Liver (tissue), 9 donors: Measurements from ENCODE around the gene SMYD3. TPM values are rescaled to one million over a fixed set of nuclear protein-coding genes. Genes with fewer than 3 reads are reported as not detected.

Experiments
- DNase-seq: peaks from one replicate; pipeline ENCODE4 v3.0.0-alpha.2; 2017; ENCODE audit warnings: low spot score
- H3K27ac ChIP-seq, 2 donors: one replicate each; pipeline ENCODE4 v1.7.0; 2013; ENCODE audit warnings: inconsistent platforms in 2 of 2, low read length in 2 of 2, control low read depth in 1 of 2, low read depth in 1 of 2, mild to moderate bottlenecking in 1 of 2
- H3K27me3 ChIP-seq, 4 donors: one replicate each; pipeline versions ENCODE4 v1.6.1 to v1.7.0; 2013; ENCODE audit warnings: low read length in 3 of 4, inconsistent platforms in 1 of 4, mild to moderate bottlenecking in 1 of 4, moderate library complexity in 1 of 4; ENCODE audit not compliant: control insufficient read depth in 4 of 4, insufficient read depth in 4 of 4
- H3K36me3 ChIP-seq, 4 donors: one replicate each; pipeline versions ENCODE4 v1.6.1 to v1.7.0; 2013; ENCODE audit warnings: low read length in 3 of 4, mild to moderate bottlenecking in 3 of 4, low read depth in 1 of 4, moderate library complexity in 1 of 4; ENCODE audit not compliant: control insufficient read depth in 4 of 4, insufficient read depth in 3 of 4
- H3K4me1 ChIP-seq, 4 donors: one replicate each; pipeline versions ENCODE4 v1.6.1 to v1.7.0; 2013; ENCODE audit warnings: low read length in 3 of 4, mild to moderate bottlenecking in 3 of 4, moderate library complexity in 1 of 4; ENCODE audit not compliant: control insufficient read depth in 4 of 4, insufficient read depth in 4 of 4
- H3K4me3 ChIP-seq, 3 donors: one replicate each; pipeline versions ENCODE4 v1.6.1 to v1.7.0; 2013; ENCODE audit warnings: low read length in 3 of 3, control low read depth in 1 of 3, low read depth in 1 of 3, mild to moderate bottlenecking in 1 of 3
- H3K9ac ChIP-seq, 2 donors: one replicate each; pipeline ENCODE4 v1.7.0; 2013; ENCODE audit warnings: low read length in 2 of 2, mild to moderate bottlenecking in 2 of 2, moderate library complexity in 2 of 2, control low read depth in 1 of 2, low read depth in 1 of 2
- H3K9me3 ChIP-seq, 4 donors: one replicate each; pipeline versions ENCODE4 v1.6.1 to v1.7.0; 2013; ENCODE audit warnings: low read length in 3 of 4; ENCODE audit not compliant: control insufficient read depth in 4 of 4
- ATF3 ChIP-seq: IDR thresholded peaks from 2 replicates; pipeline ENCODE4 v1.6.1; 2016; ENCODE audit warnings: antibody characterized with exemption
- CTCF ChIP-seq: fragments of 150-350 bp; IDR thresholded peaks from 2 replicates; pipeline ENCODE4 v1.5.1; 2017; ENCODE audit warnings: improper control_type of control experiment, low read depth, low read length; ENCODE audit not compliant: missing input control
- EGR1 ChIP-seq, 2 donors: IDR thresholded peaks; 2 replicates each; pipeline ENCODE4 v1.6.1; 2016 to 2018; ENCODE audit warnings: antibody characterized with exemption in 2 of 2, low read depth in 2 of 2
- FOXA1 ChIP-seq: IDR thresholded peaks from 2 replicates; pipeline ENCODE4 v1.6.1; 2016; ENCODE audit warnings: antibody characterized with exemption
- FOXA2 ChIP-seq: IDR thresholded peaks from 2 replicates; pipeline ENCODE4 v1.6.1; 2016; ENCODE audit warnings: antibody characterized with exemption
- GABPA ChIP-seq, 2 donors: IDR thresholded peaks in 1 of 2; conservative IDR thresholded peaks in 1 of 2; 2 replicates each; pipeline ENCODE4 v1.6.1; 2016; ENCODE audit warnings: antibody characterized with exemption in 2 of 2, mild to moderate bottlenecking in 1 of 2, moderate library complexity in 1 of 2
- HNF4A ChIP-seq, 2 donors: conservative IDR thresholded peaks; 2 replicates each; pipeline ENCODE4 v1.6.1; 2016; ENCODE audit warnings: antibody characterized with exemption in 2 of 2, mild to moderate bottlenecking in 2 of 2
- HNF4G ChIP-seq: IDR thresholded peaks from 2 replicates; pipeline ENCODE4 v1.6.1; 2016; ENCODE audit warnings: antibody characterized with exemption
- JUND ChIP-seq, 2 donors: IDR thresholded peaks; 2 replicates each; pipeline ENCODE4 v1.6.1; 2016; ENCODE audit warnings: antibody characterized with exemption in 2 of 2
- MAX ChIP-seq: IDR thresholded peaks from 2 replicates; pipeline ENCODE4 v1.6.1; 2016; ENCODE audit warnings: antibody characterized with exemption
- RAD21 ChIP-seq, 2 donors: IDR thresholded peaks; 2 replicates each; pipeline ENCODE4 v1.6.1; 2016; ENCODE audit warnings: antibody characterized with exemption in 2 of 2, mild to moderate bottlenecking in 2 of 2
- REST ChIP-seq: IDR thresholded peaks from 2 replicates; pipeline ENCODE4 v1.6.1; 2016; ENCODE audit warnings: antibody characterized with exemption, mild to moderate bottlenecking
- RXRA ChIP-seq, 2 donors: IDR thresholded peaks; 2 replicates each; pipeline ENCODE4 v1.6.1; 2017 to 2018; ENCODE audit warnings: antibody characterized with exemption in 2 of 2, mild to moderate bottlenecking in 1 of 2
- SP1 ChIP-seq: IDR thresholded peaks from 2 replicates; pipeline ENCODE4 v1.6.1; 2018; ENCODE audit warnings: antibody characterized with exemption, mild to moderate bottlenecking
- TAF1 ChIP-seq: conservative IDR thresholded peaks from 2 replicates; pipeline ENCODE4 v1.6.1; 2016; ENCODE audit warnings: antibody characterized with exemption, mild to moderate bottlenecking
- YY1 ChIP-seq: IDR thresholded peaks from 2 replicates; pipeline ENCODE4 v1.6.1; 2016; ENCODE audit warnings: antibody characterized with exemption, mild to moderate bottlenecking
- ZBTB33 ChIP-seq: IDR thresholded peaks from 2 replicates; pipeline ENCODE4 v1.6.1; 2016; ENCODE audit warnings: antibody characterized with exemption
- WGBS: extraction: QIAGEN DNeasy Blood & Tissue Kit; methylation state at CpG from one replicate; pipeline ENCODE4 v1.1.7; 2013; 5-methylcytosine and 5-hydroxymethylcytosine counted together
- polyA plus RNA-seq, 2 donors: library from polyadenylated mRNA; stranded (reverse) in 1 of 2; unstranded in 1 of 2; fragments of 200-250 nt in 1 of 2; fragments of >200 nt in 1 of 2; fragmentation: Nextera tagmentation in 1 of 2; extraction: Ambion mirVana in 1 of 2; gene quantifications; one replicate each; pipeline versions ENCODE4 v1.2.1 to v1.2.3, GENCODE V29; 2013 to 2015
- total RNA-seq, 2 donors: library from RNA; depleted of rRNA; stranded (reverse); fragments of >200 nt; gene quantifications; one replicate each; pipeline ENCODE4 v1.2.3, GENCODE V29; 2014
- donor health status: healthy.
- donor health status: healthy.
- donor health status: healthy.
- donor health status: healthy.
- donor health status: healthy.

Gene SMYD3
- total and polyA plus RNA-seq, 4 donors: 3.1 to 9.1 (median 8.0) TPM

GRCh38 chr1:246254854-246255253, 252.2 kb downstream of the SMYD3 start (continued):
- TF ChIP-seq CTCF (no peak), FOXA1 (no peak), RXRA (IDR thresholded peaks at IDR 0.05) (no peak), RAD21 (IDR thresholded peaks at IDR 0.05) (no peak)

- Histone ChIP-seq H3K27ac (no peak overlapping the region), H3K27me3 (no peaks in the 10 kb centered on the region), H3K9ac (no peak overlapping the region), H3K4me1 (no peaks in the 10 kb centered on the region), H3K9me3 (no peaks in the 10 kb centered on the region), H3K4me3 (no peak overlapping the region), H3K36me3 (no peaks in the 10 kb centered on the region)
- DNase-seq: no peak
- 97% methylated on average over 1 of the region's 1 CpG for WGBS
- TF ChIP-seq REST (no peak), TAF1 (no peak), ATF3 (no peak), RAD21 (IDR thresholded peaks at IDR 0.05) (no peak), HNF4G (no peak), HNF4A (conservative IDR thresholded peaks at IDR 0.05) (no peak), ZBTB33 (no peak), FOXA1 (no peak), SP1 (no peak), GABPA (IDR thresholded peaks at IDR 0.05 in 1 of 2, conservative IDR thresholded peaks at IDR 0.05 in 1 of 2) (no peak), JUND (IDR thresholded peaks at IDR 0.05) (no peak), MAX (no peak), CTCF (no peak), YY1 (no peak), EGR1 (IDR thresholded peaks at IDR 0.05; ENCODE audit: low read depth in 2 of 2) (no peak), FOXA2 (no peak)
Observed at GRCh38 chr1:246246430-246246829, 260.6 kb downstream of the SMYD3 start.
